ENCODE measurements around the gene HABP2.

The HABP2 gene

DNA sequence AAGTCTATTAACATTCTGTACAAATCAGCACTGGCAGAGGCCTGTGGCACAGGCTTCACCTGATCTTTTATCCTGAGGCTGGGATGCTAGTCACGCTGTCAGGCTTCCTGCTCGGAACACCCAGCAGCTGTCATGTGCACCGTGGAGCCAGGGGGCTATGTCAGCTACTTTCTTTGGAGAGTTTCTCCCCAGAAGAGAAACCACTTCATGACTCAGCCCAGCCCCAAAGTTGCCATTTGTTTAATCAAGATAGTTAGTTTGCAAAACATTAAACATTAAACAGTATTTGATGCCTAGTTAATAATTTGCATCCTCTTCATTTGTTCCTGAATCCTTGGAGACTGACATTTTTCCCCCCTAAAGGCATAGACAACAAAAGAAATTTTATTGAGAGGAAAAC lies at the start of gene HABP2:
TSS of gene HABP2 (plus strand) at position 353 of the 400 bp plus-strand sequence. CDS start 69 bp downstream, outside the sequence.
- no peak for DNase-seq (ENCODE audit: low spot score)

- no peak for DNase-seq (ENCODE audit: low spot score)
These were observed 48.9 kb upstream of the HABP2 start for GRCh38 chr10:113503930-113504329.

DNA sequence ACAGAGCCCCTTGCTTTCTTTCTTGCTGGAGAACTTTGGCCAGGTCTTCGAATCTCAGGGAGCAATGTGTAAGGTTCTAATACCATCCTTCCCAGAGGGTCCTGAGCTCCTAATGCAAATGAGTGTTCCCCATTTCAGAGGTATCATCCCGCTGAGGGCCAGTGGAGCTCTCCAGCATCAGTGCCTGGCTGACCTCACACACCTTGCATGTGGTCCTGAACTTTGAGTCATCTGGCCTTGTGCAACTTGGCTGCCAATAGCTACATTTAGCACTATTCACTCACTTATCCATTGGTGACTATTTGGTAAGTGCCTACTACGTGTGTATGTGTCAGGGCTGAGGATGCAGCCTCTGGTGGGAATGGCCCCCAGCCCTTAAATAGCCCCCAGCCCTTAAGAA lies 48.4 kb upstream of the HABP2 start:
- DNase-seq (ENCODE audit: low spot score) = no peak

DNA sequence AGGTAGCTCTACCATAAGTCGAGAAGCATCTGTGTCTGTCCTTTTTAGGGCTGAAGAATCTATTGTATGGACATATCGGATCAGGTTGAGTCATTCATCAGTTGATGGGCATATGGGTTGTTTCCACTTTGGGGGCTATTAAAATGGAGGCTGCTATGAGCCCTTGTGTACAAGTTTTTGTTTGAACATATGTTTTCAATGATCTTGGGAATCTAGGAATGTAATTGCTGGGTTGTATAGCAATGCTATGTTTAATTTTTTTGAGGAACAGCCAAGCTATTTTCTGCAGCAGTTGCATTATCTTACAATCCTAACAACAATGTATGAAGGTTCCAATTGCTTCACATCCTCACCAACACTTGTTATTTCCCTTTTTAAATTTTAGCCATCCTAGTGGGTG lies 46.4 kb upstream of the HABP2 start:
- no peak for DNase-seq (ENCODE audit: low spot score)

GRCh38 chr10:113511419-113511818 lies 41.4 kb upstream of the HABP2 start:
- no peak for DNase-seq (ENCODE audit: low spot score)

DNA sequence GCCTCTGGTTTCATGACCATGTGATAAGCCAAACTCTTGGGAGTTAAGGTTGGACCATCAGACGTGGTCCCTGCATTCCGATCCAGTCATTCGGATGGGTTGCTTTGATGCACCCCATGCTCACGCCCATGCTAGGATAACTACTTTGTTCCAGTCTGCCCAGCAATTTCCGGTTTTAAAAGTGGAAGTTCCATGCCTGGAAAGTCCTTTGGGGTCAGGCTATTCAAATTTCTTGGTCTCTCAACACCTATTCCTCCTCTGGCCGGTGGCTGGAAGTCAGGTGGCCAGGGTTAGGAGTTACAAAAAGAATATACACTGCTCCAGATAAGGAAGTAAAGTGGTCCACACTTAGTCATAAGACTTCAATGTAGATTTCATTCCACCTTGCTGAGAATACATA lies 37.7 kb upstream of the HABP2 start:
- DNase-seq (ENCODE audit: low spot score) = peak; percentile 21

DNA sequence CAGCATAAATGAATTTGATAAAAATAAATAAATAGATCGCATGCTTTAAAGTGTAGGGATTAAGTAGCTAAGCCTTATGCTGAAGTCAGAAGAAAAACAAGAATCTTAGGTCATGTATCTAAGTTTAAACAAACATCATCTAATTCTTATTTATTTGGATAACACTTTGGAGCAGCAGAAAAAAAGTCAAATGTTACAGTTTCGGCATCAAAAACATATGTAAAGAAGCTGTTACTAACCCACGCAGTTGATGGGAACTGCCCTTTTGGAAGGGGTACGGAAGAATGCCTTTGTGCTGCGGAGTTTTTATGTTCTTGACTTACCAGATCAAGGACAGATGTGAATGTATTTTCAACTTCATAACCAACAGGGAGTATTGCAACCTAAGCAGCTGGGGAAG lies 37.3 kb upstream of the HABP2 start:
- DNase-seq (ENCODE audit: low spot score) = no peak

DNA sequence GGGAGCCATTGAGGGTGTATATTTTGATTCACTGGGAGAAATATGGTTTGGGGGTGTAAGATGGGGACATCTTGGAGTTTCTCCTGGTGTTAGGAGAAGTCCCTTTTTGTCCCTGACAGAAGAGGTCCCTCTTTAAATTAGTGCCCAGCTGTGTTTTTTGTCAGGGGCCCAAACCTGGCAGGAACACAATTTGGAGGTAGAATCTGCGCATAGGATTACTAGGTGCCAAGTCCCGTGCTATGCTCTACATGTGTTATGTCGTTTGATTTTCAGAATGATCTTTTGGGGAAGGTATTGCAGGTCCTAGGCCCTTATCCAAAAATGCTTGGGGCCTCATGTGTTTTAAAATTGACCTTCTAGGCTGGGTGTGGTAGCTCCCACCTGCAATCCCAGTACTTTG lies 36.8 kb upstream of the HABP2 start:
- peak; percentile 10 for DNase-seq (ENCODE audit: low spot score)

GRCh38 chr10:113517165-113517900 lies 35.5 kb upstream of the HABP2 start:
- DNase-seq (ENCODE audit: low spot score) = peak; percentile 23

- DNase-seq (ENCODE audit: low spot score) = peak; percentile 26
These were observed 35.0 kb upstream of the HABP2 start for GRCh38 chr10:113517901-113518260.

DNA sequence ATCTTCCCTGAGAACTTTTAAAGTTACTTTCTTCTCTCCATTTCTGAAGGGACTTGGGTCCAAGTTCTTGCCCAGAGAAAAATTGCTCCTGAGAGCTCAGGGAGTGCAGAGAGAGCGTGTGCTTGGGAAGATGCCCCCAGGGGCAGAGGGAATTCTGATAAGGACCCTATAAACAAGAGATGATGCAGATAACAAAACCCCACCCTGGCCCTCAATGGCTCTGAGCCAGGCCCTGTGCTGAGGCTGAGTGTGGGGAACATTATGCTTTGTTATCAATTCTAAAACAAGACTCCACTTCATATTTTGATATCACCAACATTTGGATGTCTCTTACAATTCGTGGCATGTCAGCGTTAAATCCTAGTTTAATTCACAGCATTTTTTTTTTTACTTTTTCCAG lies 34.4 kb upstream of the HABP2 start:
- DNase-seq (ENCODE audit: low spot score) = peak; percentile 16

- DNase-seq (ENCODE audit: low spot score) = peak; percentile 22
These were observed 33.8 kb upstream of the HABP2 start for GRCh38 chr10:113518816-113519591.

GRCh38 chr10:113519681-113520115 lies 33.2 kb upstream of the HABP2 start:
- DNase-seq (ENCODE audit: low spot score) = peak; percentile 34

GRCh38 chr10:113520261-113520660 lies 32.6 kb upstream of the HABP2 start:
- peak; percentile 17 for DNase-seq (ENCODE audit: low spot score)

- DNase-seq (ENCODE audit: low spot score) = peak; percentile 70
These were observed 32.0 kb upstream of the HABP2 start for GRCh38 chr10:113520690-113521474.

- no peak for DNase-seq (ENCODE audit: low spot score)
These were observed 31.4 kb upstream of the HABP2 start for GRCh38 chr10:113521475-113521795.

DNA sequence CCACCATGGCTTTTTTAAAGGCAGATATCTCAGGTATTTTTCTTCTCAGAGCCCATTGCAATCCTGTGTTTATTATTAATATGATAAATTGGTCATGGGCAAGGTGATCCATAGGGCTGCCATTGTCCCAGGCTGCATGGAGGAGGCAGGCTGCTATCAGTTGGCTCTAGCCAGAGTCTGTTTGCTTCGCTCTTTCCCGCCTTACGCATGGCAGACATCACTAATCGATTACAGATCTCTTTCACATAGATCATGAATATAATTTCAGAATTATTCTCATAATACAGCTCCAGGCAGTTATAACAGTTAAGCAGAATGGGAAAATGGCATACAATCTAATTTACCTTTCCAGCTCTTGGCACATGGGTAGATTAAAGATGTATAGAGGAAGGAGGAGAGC lies 30.4 kb upstream of the HABP2 start:
- peak; percentile 10 for DNase-seq (ENCODE audit: low spot score)

DNA sequence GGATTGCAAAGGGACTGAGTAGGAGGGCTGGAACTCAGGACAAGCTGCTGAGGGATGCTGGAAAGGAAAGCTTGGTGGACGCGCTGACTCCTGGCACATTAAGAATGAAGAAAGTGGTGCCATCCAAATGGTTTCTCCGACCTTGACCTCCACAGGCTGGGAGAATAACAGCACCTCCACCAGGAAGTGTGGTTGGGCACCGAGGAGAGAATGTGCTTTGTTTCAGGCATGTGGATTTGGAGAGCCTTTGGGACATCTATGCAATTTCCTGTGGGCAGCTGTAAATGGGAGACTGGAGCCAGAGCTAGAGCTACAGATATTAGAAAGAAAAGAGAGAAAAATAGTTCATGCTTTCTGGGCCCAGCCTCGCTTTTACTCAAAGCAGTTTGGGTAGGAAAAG lies 29.8 kb upstream of the HABP2 start:
- DNase-seq (ENCODE audit: low spot score) = no peak

GRCh38 chr10:113523628-113524027 lies 29.2 kb upstream of the HABP2 start:
- DNase-seq (ENCODE audit: low spot score) = no peak

GRCh38 chr10:113524120-113524519 lies 28.7 kb upstream of the HABP2 start:
- no peak for DNase-seq (ENCODE audit: low spot score)

GRCh38 chr10:113524539-113525490 lies 28.0 kb upstream of the HABP2 start:
- DNase-seq (ENCODE audit: low spot score) = peak; percentile 13

- peak; percentile 32 for DNase-seq (ENCODE audit: low spot score)
These were observed 27.1 kb upstream of the HABP2 start for GRCh38 chr10:113525713-113526112.

Measured in ecto neural progenitor cell (in vitro differentiated cells).